Measurements from ENCODE around the gene CCND1. TPM values are rescaled to one million over a fixed set of nuclear protein-coding genes. Genes with fewer than 3 reads are reported as not detected.
A peak's percentile ranks its signal among the peaks of the same experiment; 100 is the strongest.

CCND1 gene
- total RNA-seq, 1 experiment from 2014 or later: 392 TPM

- H3K27ac Mint-ChIP-seq (ENCODE audit: unreplicated experiment): no peak overlapping the region
- peaks cover 12% of the 10 kb centered on the region for H3K4me1 Mint-ChIP-seq (ENCODE audit: low read depth, unreplicated experiment)
- no TSS peak for BruUV-seq (replicated peaks)
- no peak overlapping the region for H3K4me3 Mint-ChIP-seq (ENCODE audit: low read depth, unreplicated experiment)
- H3K27me3 Mint-ChIP-seq (ENCODE audit: unreplicated experiment): no peaks in the 10 kb centered on the region
- intact Hi-C loops (cut with micrococcal nuclease; ENCODE audit: unreplicated experiment): no loop called here
- no peak for DNase-seq
- CTCF ChIA-PET: interaction anchor here (0.6 to 0.7 kb wide), 2 partner anchors 448 to 740 kb away, joined by 3 to 4 read pairs; no protein-coding TSS in a partner anchor
- H3K9me3 Mint-ChIP-seq (ENCODE audit: low read depth, unreplicated experiment): no peaks in the 10 kb centered on the region
- H3K36me3 Mint-ChIP-seq (ENCODE audit: insufficient read depth, unreplicated experiment): peaks cover 51% of the 10 kb centered on the region
- TF ChIP-seq, protein P1, sequence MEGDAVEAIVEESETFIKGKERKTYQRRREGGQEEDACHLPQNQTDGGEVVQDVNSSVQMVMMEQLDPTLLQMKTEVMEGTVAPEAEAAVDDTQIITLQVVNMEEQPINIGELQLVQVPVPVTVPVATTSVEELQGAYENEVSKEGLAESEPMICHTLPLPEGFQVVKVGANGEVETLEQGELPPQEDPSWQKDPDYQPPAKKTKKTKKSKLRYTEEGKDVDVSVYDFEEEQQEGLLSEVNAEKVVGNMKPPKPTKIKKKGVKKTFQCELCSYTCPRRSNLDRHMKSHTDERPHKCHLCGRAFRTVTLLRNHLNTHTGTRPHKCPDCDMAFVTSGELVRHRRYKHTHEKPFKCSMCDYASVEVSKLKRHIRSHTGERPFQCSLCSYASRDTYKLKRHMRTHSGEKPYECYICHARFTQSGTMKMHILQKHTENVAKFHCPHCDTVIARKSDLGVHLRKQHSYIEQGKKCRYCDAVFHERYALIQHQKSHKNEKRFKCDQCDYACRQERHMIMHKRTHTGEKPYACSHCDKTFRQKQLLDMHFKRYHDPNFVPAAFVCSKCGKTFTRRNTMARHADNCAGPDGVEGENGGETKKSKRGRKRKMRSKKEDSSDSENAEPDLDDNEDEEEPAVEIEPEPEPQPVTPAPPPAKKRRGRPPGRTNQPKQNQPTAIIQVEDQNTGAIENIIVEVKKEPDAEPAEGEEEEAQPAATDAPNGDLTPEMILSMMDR (IDR thresholded peaks at IDR 0.05; ENCODE audit: unreplicated experiment): no peak
Measured at GRCh38 chr11:69667619-69668604, 27.0 kb downstream of the CCND1 start.

GRCh38 chr11:69669486-69669885, 28.5 kb downstream of the CCND1 start:
- Mint-ChIP-seq H3K9me3 (ENCODE audit: low read depth, unreplicated experiment) (no peaks in the 10 kb centered on the region), H3K27ac (ENCODE audit: unreplicated experiment) (no peak overlapping the region), H3K4me3 (ENCODE audit: low read depth, unreplicated experiment) (no peak overlapping the region), H3K36me3 (ENCODE audit: insufficient read depth, unreplicated experiment) (peaks cover 62% of the 10 kb centered on the region), H3K27me3 (ENCODE audit: unreplicated experiment) (no peaks in the 10 kb centered on the region), H3K4me1 (ENCODE audit: low read depth, unreplicated experiment) (peaks cover 26% of the 10 kb centered on the region)
- TF ChIP-seq, protein P1 (IDR thresholded peaks at IDR 0.05; ENCODE audit: unreplicated experiment): no peak
- DNase-seq: no peak
- intact Hi-C loops (cut with micrococcal nuclease; ENCODE audit: unreplicated experiment): no loop called here
- BruUV-seq (replicated peaks): no TSS peak
- CTCF ChIA-PET: interaction anchor here (1.3 to 3.5 kb wide), 4 partner anchors 14 to 568 kb away, joined by 3 to 17 read pairs (median 6); no protein-coding TSS in a partner anchor

DNA sequence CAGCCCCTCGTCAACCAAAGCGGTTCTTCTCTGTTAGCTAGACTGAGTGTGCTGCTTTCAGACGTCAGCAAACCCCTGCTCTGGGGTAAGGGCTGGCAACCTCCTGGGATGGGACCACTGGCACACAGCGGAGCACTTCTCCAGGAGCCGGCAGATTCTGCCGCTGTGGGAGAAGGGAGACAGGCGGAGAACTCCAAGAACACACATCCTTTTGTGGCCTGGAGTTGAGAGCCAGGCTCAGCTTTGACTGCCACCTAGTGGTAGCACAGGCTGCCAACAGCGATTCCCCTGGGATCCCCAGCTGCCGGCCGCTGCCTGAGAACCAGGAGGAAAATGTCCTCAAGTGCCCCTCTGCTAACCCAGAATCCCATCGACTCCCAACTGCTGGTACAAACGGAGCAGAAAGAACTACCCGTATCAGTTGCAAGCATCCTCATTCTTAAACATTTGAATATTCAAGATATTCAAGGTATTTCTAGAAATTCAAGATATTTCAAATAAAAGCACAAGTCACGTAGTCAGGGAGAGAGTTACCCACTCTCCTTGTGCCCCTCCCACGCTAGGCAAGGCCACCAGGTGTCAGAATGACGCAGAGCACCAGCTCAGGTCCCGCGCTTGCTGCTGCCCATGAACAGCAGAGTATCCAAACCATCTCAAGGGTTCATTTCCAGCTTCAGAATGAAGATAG, 29.3 kb downstream of the CCND1 start:
- BruUV-seq (replicated peaks): no TSS peak
- peaks cover 64% of the 10 kb centered on the region for H3K36me3 Mint-ChIP-seq (ENCODE audit: insufficient read depth, unreplicated experiment)
- no peaks in the 10 kb centered on the region for H3K9me3 Mint-ChIP-seq (ENCODE audit: low read depth, unreplicated experiment)
- H3K27me3 Mint-ChIP-seq (ENCODE audit: unreplicated experiment): no peaks in the 10 kb centered on the region
- CTCF ChIA-PET: interaction anchor here (0.7 to 3.5 kb wide), 5 partner anchors 14 to 569 kb away, joined by 3 to 17 read pairs (median 5); no protein-coding TSS in a partner anchor
- DNase-seq: peak; percentile 86
- H3K27ac Mint-ChIP-seq (ENCODE audit: unreplicated experiment): no peak overlapping the region
- H3K4me1 Mint-ChIP-seq (ENCODE audit: low read depth, unreplicated experiment): peaks cover 26% of the 10 kb centered on the region
- intact Hi-C loops (cut with micrococcal nuclease; ENCODE audit: unreplicated experiment): no loop called here
- no peak overlapping the region for H3K4me3 Mint-ChIP-seq (ENCODE audit: low read depth, unreplicated experiment)
- TF ChIP-seq, protein P1 (IDR thresholded peaks at IDR 0.05; ENCODE audit: unreplicated experiment): peak; percentile 82

GRCh38 chr11:69671734-69672465, 30.9 kb downstream of the CCND1 start:
- peaks cover 26% of the 10 kb centered on the region for H3K4me1 Mint-ChIP-seq (ENCODE audit: low read depth, unreplicated experiment)
- no peak overlapping the region for H3K27ac Mint-ChIP-seq (ENCODE audit: unreplicated experiment)
- intact Hi-C loops (cut with micrococcal nuclease; ENCODE audit: unreplicated experiment): no loop called here
- no peak for DNase-seq
- no TSS peak for BruUV-seq (replicated peaks)
- CTCF ChIA-PET: interaction anchor here (3.5 kb wide), 1 partner anchor 570 kb away, joined by 17 read pairs; no protein-coding TSS in a partner anchor
- H3K9me3 Mint-ChIP-seq (ENCODE audit: low read depth, unreplicated experiment): no peaks in the 10 kb centered on the region
- H3K27me3 Mint-ChIP-seq (ENCODE audit: unreplicated experiment): no peaks in the 10 kb centered on the region
- peaks cover 58% of the 10 kb centered on the region for H3K36me3 Mint-ChIP-seq (ENCODE audit: insufficient read depth, unreplicated experiment)
- no peak overlapping the region for H3K4me3 Mint-ChIP-seq (ENCODE audit: low read depth, unreplicated experiment)
- TF ChIP-seq, protein P1 (IDR thresholded peaks at IDR 0.05; ENCODE audit: unreplicated experiment): no peak

Measured in Calu3 (cell line).